Osteoblast (primary cell): ENCODE measurements around the gene TRRAP. TPM values are rescaled to one million over a fixed set of nuclear protein-coding genes. Genes with fewer than 3 reads are reported as not detected.
A peak's percentile ranks its signal among the peaks of the same experiment; 100 is the strongest.

Experiments
- DNase-seq: peaks from one replicate; pipeline ENCODE4 v3.0.0; 2011; ENCODE audit warnings: low spot score, mixed read lengths; ENCODE audit not compliant: insufficient read length; ENCODE audit errors: missing footprints
- H2AFZ ChIP-seq: 2 replicates; pipeline ENCODE4 v1.6.0; 2011; ENCODE audit warnings: mild to moderate bottlenecking, low read length
- H3K27ac ChIP-seq: 2 replicates; pipeline ENCODE4 v1.5.1; 2011; ENCODE audit warnings: mild to moderate bottlenecking, low read depth, low read length, moderate library complexity
- H3K27me3 ChIP-seq: 2 replicates; pipeline ENCODE4 v1.6.0; 2012; ENCODE audit warnings: mild to moderate bottlenecking, control low read depth, inconsistent platforms, low read length, moderate library complexity; ENCODE audit not compliant: insufficient read depth
- H3K36me3 ChIP-seq: 2 replicates; pipeline ENCODE4 v1.5.1; 2011; ENCODE audit warnings: mild to moderate bottlenecking, low read length, control low read depth, moderate library complexity; ENCODE audit not compliant: insufficient read depth
- H3K4me1 ChIP-seq: 2 replicates; pipeline ENCODE4 v1.5.1; 2011; ENCODE audit warnings: mild to moderate bottlenecking, low read length, control low read depth, moderate library complexity; ENCODE audit not compliant: insufficient read depth
- H3K4me2 ChIP-seq: 2 replicates; pipeline ENCODE4 v1.6.0; 2011; ENCODE audit warnings: mild to moderate bottlenecking, low read length; ENCODE audit not compliant: insufficient read depth
- H3K4me3 ChIP-seq: fragments of 200-600 bp; sonication (generic); 3 replicates; pipeline ENCODE4 v1.5.1; 2012; ENCODE audit warnings: mild to moderate bottlenecking, low read length, inconsistent platforms; ENCODE audit not compliant: insufficient read depth
- H3K79me2 ChIP-seq: 2 replicates; pipeline ENCODE4 v1.6.0; 2012; ENCODE audit warnings: mild to moderate bottlenecking, low read length, control low read depth, inconsistent platforms; ENCODE audit not compliant: insufficient read depth
- H3K9me3 ChIP-seq: 2 replicates; pipeline ENCODE4 v1.5.1; 2011; ENCODE audit warnings: low read depth, low read length, control low read depth
- H4K20me1 ChIP-seq: 2 replicates; pipeline ENCODE4 v1.6.0; 2012; ENCODE audit warnings: mild to moderate bottlenecking, low read length, control low read depth; ENCODE audit not compliant: insufficient read depth
- CTCF ChIP-seq: IDR thresholded peaks from 2 replicates; pipeline ENCODE4 v1.5.1; 2011; ENCODE audit warnings: mild to moderate bottlenecking, low read depth, low read length, moderate library complexity; ENCODE audit errors: extremely low read depth
- total RNA-seq: library from RNA; depleted of rRNA; stranded (reverse); fragments of >200 nt; gene quantifications from 2 replicates; pipeline ENCODE4 v1.2.3, GENCODE V29; 2012

TRRAP gene
- total RNA-seq, 1 donor: 17.7 TPM

DNA sequence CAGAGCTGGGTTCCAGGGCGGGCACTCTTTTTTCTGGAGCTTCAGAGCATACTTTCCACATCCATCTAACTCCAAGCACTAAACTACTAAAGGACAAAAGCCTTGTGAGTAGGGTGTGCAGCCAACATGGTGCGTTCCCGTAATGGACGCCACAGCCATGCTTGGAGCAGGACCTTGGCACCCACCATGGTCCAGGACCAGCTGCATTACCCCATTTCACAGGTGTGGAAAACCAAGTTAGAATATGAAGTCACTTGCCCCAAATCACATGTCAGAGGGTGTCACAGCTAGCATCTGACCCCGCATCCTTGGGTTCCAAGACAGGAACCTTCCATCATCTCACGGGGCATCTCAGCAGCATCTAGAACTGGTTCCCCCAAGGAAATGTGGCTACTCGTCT is 153.2 kb downstream of the TRRAP start:
- Histone ChIP-seq H3K4me3 (no peak overlapping the region), H3K4me2 (no peak overlapping the region), H3K9me3 (no peaks in the 10 kb centered on the region), H3K27me3 (no peaks in the 10 kb centered on the region), H3K36me3 (peaks cover 90% of the 10 kb centered on the region), H3K27ac (peak overlapping the region; percentile 81), H2AFZ (no peak overlapping the region), H3K4me1 (peaks cover 14% of the 10 kb centered on the region), H4K20me1 (peaks cover 8% of the 10 kb centered on the region), H3K79me2 (peaks cover 5% of the 10 kb centered on the region)
- TF ChIP-seq CTCF: no peak
- DNase-seq: no peak

- no peak overlapping the region for H3K4me3 ChIP-seq
- H3K79me2 ChIP-seq: peaks cover 5% of the 10 kb centered on the region
- no peak overlapping the region for H2AFZ ChIP-seq
- no peak overlapping the region for H3K4me2 ChIP-seq
- H3K36me3 ChIP-seq: peaks cover 98% of the 10 kb centered on the region
- H3K9me3 ChIP-seq: no peaks in the 10 kb centered on the region
- peaks cover 8% of the 10 kb centered on the region for H3K4me1 ChIP-seq
- H4K20me1 ChIP-seq: peaks cover 8% of the 10 kb centered on the region
- DNase-seq: no peak
- no peaks in the 10 kb centered on the region for H3K27me3 ChIP-seq
- TF ChIP-seq CTCF: no peak
- H3K27ac ChIP-seq: no peak overlapping the region
Observed at GRCh38 chr7:99032928-99033327, 154.6 kb downstream of the TRRAP start.

GRCh38 chr7:99033765-99034164 is 155.4 kb downstream of the TRRAP start:
- Histone ChIP-seq H3K27ac (no peak overlapping the region), H3K4me2 (no peak overlapping the region), H3K4me1 (peaks cover 8% of the 10 kb centered on the region), H2AFZ (no peak overlapping the region), H3K36me3 (peaks cover 98% of the 10 kb centered on the region), H3K9me3 (no peaks in the 10 kb centered on the region), H3K79me2 (peaks cover 9% of the 10 kb centered on the region), H3K4me3 (no peak overlapping the region), H3K27me3 (no peaks in the 10 kb centered on the region), H4K20me1 (peaks cover 8% of the 10 kb centered on the region)
- no peak for TF ChIP-seq CTCF
- no peak for DNase-seq

- Histone ChIP-seq H3K27me3 (no peaks in the 10 kb centered on the region), H3K4me2 (no peak overlapping the region), H4K20me1 (peaks cover 4% of the 10 kb centered on the region), H3K4me3 (no peak overlapping the region), H3K4me1 (peaks cover 8% of the 10 kb centered on the region), H3K9me3 (no peaks in the 10 kb centered on the region), H3K27ac (no peak overlapping the region), H3K36me3 (peaks cover 93% of the 10 kb centered on the region), H3K79me2 (peaks cover 9% of the 10 kb centered on the region), H2AFZ (no peak overlapping the region)
- DNase-seq: no peak
- no peak for TF ChIP-seq CTCF
Observed at GRCh38 chr7:99034932-99035722, 156.8 kb downstream of the TRRAP start.
